Measurements from ENCODE around the gene F2R.
A peak's percentile ranks its signal among the peaks of the same experiment; 100 is the strongest.
"Not testable (repeated sequence)": the region's sequence is repeated elsewhere in the genome, so short reads cannot be mapped to it uniquely, and the experiment has no call there.

Gene F2R

DNA sequence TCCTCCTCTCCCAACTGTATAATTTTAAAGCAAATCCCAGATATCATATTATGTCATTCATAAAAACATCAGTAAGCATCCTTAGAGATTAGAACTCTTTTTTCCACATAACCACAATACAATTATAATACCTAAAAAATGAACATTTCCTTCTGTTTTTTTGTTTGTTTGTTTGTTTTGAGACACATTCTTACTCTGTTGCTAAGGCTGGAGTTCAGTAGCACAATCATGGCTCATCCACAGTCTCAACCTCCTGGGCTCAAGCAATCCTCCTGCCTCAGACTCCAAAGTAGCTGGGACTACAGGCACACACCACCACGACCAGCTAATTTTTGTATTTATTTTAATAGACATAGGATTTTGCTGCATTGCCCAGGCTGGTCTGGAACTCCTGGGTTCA is 8.0 kb downstream of the F2R start:
- Mint-ChIP-seq H3K4me3 (no peak overlapping the region), H3K9me3 (peaks cover 4% of the 10 kb centered on the region), H3K36me3 (no peaks in the 10 kb centered on the region), H3K27ac (no peak overlapping the region), H3K4me1 (peaks cover 7% of the 10 kb centered on the region), H3K27me3 (peaks cover 12% of the 10 kb centered on the region)
- no peak for ATAC-seq

DNA sequence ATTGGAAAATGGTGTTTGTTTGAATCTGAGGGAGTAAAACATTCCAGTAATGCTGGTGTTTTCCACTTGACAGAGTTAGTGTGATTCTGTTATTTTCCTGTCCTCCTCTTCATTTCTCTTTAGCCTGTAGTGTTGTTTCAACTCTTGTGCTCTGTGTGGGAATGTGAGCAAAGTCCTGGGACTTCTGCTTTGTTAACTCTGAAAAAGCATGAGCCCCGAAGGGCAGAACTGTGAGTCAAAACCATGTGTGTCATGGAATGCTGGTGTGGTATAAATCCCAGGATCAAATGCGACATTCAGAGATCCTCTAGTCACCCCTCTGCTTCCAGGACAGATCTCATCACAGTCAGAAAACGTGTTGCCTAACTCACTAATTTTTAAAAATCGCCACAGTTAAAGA is 8.9 kb downstream of the F2R start:
- Mint-ChIP-seq H3K9me3 (peaks cover 13% of the 10 kb centered on the region), H3K27me3 (peaks cover 9% of the 10 kb centered on the region), H3K4me3 (no peak overlapping the region), H3K36me3 (no peaks in the 10 kb centered on the region), H3K4me1 (peaks cover 7% of the 10 kb centered on the region), H3K27ac (no peak overlapping the region)
- no peak for ATAC-seq

DNA sequence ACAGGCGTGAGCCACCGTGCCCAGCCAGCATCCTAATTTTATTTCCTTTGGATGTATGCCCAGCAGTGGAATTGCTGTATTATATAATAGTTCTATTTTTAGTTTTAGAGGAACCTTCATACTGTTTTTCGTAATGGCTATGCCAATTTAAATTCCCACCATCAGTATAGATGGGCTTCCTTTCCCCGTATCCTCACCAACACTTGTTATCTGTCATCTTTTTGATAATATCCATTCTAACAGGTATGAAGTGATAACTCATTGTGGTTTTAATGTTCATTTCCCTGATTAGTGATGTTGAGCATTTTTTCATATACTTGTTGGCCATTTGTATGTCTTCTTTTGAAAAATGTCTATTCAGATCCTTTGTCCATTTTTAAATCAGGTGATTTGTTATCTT is 13.0 kb downstream of the F2R start:
- H3K9me3 Mint-ChIP-seq = peaks cover 21% of the 10 kb centered on the region
- ATAC-seq = no peak
- H3K4me3 Mint-ChIP-seq = no peak overlapping the region
- H3K27me3 Mint-ChIP-seq = peaks cover 15% of the 10 kb centered on the region
- no peaks in the 10 kb centered on the region for H3K36me3 Mint-ChIP-seq
- peaks cover 12% of the 10 kb centered on the region for H3K4me1 Mint-ChIP-seq
- H3K27ac Mint-ChIP-seq = no peak overlapping the region

DNA sequence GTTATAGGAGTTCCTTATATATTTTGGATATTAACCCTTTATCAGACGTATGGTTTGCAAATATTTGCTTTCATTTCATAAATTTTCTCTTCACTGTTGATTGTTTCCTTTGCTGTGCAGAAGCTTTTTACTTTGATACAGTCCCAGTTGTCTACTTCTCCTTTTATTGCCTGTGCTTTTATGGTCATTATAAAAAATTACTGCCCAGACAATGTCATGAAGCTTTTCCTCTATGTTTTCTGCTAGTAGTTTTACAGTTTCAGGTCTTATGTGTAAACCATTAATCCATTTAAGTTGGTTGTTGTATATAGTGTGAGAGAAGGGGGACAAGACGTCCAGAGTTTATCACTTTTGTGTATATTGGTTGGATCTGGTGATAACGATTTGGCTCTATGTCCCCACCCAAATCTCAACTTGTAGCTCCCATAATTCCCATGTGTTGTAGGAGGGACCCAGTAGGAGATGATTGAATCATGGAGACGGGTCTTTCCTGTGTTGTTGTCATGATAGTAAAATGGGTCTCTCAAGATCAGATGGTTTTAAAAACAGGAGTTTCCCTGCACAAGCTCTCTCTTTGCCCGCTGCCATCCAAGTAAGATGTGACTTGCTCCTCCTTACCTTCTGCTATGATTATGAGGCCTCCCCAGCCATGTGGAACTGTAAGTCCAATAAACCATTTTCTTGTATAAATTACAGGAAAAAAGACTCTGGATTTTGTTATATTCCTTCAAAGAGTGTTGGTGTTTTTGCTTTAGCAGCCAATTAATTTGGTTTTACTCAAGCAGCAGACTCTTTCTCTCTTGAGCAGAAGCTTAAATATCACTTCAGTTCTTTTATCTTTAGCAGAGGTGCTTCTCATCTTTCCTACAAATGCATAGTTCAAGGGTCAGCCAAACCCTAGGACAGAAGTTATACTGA is 13.7 kb downstream of the F2R start:
- H3K27me3 Mint-ChIP-seq = peaks cover 13% of the 10 kb centered on the region
- peaks cover 21% of the 10 kb centered on the region for H3K9me3 Mint-ChIP-seq
- ATAC-seq = no peak
- no peak overlapping the region for H3K27ac Mint-ChIP-seq
- H3K4me1 Mint-ChIP-seq = peaks cover 12% of the 10 kb centered on the region
- H3K4me3 Mint-ChIP-seq = no peak overlapping the region
- H3K36me3 Mint-ChIP-seq = no peaks in the 10 kb centered on the region

DNA sequence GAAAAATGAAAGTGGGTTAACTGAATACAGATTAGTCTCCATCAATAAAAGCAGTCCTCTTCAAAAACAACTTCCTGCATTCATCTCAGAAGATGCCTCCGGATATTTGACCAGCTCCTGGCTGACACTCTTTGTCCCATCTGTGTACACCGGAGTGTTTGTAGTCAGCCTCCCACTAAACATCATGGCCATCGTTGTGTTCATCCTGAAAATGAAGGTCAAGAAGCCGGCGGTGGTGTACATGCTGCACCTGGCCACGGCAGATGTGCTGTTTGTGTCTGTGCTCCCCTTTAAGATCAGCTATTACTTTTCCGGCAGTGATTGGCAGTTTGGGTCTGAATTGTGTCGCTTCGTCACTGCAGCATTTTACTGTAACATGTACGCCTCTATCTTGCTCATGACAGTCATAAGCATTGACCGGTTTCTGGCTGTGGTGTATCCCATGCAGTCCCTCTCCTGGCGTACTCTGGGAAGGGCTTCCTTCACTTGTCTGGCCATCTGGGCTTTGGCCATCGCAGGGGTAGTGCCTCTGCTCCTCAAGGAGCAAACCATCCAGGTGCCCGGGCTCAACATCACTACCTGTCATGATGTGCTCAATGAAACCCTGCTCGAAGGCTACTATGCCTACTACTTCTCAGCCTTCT is 16.6 kb downstream of the F2R start:
- no peaks in the 10 kb centered on the region for H3K36me3 Mint-ChIP-seq
- H3K9me3 Mint-ChIP-seq = peaks cover 21% of the 10 kb centered on the region
- H3K27me3 Mint-ChIP-seq = peaks cover 13% of the 10 kb centered on the region
- no peak for ATAC-seq
- H3K4me1 Mint-ChIP-seq = peaks cover 12% of the 10 kb centered on the region
- peak overlapping the region; percentile 60 for H3K4me3 Mint-ChIP-seq
- peak overlapping the region; percentile 3 for H3K27ac Mint-ChIP-seq

DNA sequence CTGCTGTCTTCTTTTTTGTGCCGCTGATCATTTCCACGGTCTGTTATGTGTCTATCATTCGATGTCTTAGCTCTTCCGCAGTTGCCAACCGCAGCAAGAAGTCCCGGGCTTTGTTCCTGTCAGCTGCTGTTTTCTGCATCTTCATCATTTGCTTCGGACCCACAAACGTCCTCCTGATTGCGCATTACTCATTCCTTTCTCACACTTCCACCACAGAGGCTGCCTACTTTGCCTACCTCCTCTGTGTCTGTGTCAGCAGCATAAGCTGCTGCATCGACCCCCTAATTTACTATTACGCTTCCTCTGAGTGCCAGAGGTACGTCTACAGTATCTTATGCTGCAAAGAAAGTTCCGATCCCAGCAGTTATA is 17.1 kb downstream of the F2R start:
- H3K9me3 Mint-ChIP-seq = peaks cover 21% of the 10 kb centered on the region
- peaks cover 12% of the 10 kb centered on the region for H3K4me1 Mint-ChIP-seq
- peak overlapping the region; percentile 3 for H3K27ac Mint-ChIP-seq
- peak; percentile 80 for ATAC-seq
- H3K36me3 Mint-ChIP-seq = no peaks in the 10 kb centered on the region
- peak overlapping the region; percentile 60 for H3K4me3 Mint-ChIP-seq
- H3K27me3 Mint-ChIP-seq = peaks cover 13% of the 10 kb centered on the region

DNA sequence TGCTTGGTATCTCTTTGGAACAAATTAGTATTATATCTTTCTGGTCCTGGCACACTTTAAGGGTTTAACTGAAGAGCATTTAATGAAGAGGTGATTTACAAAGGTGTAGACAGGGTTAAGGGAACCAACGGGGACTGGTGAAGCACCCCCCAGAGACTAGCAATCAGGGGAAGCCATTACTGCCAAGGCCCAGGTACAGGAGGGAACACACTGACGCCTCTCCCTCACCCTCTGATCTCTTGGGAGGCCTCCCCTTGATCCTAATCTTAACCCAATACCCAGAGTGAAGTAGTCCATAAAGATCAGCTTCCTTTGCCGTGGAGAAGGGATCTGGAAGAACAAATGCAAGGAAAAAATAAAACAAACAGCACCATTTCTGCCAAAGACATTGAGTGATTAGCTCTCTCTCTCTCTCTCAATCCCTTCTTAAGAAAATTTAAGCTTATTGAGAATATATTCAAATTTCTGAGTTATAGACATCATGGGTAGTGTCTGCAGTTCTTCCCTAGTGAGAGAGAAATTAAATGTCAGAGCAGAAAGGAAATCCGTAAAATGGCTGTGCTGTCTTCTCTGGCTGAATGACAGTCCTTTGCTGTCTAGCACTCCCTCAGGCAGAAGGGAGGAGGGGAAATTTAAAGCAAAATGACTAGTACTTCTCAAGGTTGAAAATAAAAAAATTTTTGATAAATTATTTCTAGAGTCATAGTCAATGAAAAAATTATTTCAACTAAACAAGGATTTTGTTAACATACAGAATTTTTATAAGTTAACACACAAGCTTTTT is 20.0 kb downstream of the F2R start:
- H3K36me3 Mint-ChIP-seq = no peaks in the 10 kb centered on the region
- peaks cover 23% of the 10 kb centered on the region for H3K4me1 Mint-ChIP-seq
- ATAC-seq = no peak
- H3K27ac Mint-ChIP-seq = no peak overlapping the region
- no peak overlapping the region for H3K4me3 Mint-ChIP-seq
- no peaks in the 10 kb centered on the region for H3K9me3 Mint-ChIP-seq
- peaks cover 13% of the 10 kb centered on the region for H3K27me3 Mint-ChIP-seq

DNA sequence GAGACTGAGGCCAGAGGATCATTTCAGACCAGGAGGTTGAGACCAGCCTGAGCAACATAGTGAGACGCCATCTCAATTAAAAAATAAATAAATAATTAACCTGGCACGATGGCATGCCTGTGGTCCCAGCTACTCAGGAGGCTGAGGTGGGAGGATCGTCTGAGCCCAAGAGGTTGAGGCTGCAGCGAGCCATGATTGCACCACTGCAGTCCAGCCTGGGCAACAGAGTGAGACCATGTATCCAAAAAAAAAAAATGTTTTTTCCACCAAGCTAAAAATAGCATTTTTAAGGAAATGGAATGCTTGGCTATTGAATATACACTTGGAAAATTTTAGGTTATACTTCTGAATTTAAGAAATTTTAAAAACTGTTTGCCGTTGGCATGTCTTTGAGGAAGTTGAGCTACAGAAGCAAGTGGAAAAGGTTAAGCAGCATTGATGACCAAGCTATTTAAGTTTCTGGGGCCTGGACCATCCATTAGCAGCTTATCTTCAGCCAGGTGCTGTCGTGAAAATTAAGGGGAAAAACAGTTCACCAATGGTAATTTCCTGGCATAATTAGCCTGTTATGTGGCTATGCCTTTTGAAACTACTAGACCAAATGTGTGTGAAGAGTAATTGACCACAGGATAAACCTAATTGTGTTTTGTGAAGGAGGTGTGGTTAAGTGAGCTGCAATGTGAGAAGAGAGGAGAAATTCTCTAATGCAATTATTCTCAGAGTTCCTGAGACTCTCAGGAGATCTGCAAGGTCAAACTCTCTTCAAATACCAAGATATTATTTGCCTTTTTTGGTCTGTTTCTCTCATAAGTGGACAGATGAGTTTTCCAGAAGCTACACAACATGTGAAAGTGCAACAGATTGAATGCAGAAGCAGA is 21.0 kb downstream of the F2R start:
- Mint-ChIP-seq H3K4me3 (no peak overlapping the region), H3K27me3 (peaks cover 13% of the 10 kb centered on the region), H3K36me3 (no peaks in the 10 kb centered on the region), H3K9me3 (no peaks in the 10 kb centered on the region), H3K27ac (no peak overlapping the region), H3K4me1 (peaks cover 23% of the 10 kb centered on the region)
- peak; percentile 14 for ATAC-seq

DNA sequence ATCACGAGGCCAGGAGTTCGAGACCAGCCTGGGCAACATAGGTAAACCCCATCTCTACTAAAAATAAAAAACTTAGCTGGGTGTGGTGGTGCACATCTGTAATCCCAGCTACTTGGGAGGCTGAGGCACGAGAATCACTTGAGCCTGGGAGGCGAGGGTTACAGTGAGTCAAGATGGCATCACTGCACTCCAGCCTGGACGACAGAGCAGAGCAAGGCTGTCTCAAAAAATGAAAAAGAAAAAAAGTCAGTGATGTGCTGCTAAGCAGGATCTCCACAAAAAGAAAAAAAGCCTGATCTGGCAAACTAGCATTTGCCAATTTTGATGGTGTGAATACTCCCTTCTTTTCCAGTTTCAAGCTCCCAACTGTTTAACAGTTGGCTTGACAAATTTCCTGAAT is 21.9 kb downstream of the F2R start:
- no peak overlapping the region for H3K4me3 Mint-ChIP-seq
- H3K27me3 Mint-ChIP-seq = peaks cover 5% of the 10 kb centered on the region
- ATAC-seq = no peak
- H3K27ac Mint-ChIP-seq = no peak overlapping the region
- no peaks in the 10 kb centered on the region for H3K36me3 Mint-ChIP-seq
- peaks cover 16% of the 10 kb centered on the region for H3K4me1 Mint-ChIP-seq
- no peaks in the 10 kb centered on the region for H3K9me3 Mint-ChIP-seq

DNA sequence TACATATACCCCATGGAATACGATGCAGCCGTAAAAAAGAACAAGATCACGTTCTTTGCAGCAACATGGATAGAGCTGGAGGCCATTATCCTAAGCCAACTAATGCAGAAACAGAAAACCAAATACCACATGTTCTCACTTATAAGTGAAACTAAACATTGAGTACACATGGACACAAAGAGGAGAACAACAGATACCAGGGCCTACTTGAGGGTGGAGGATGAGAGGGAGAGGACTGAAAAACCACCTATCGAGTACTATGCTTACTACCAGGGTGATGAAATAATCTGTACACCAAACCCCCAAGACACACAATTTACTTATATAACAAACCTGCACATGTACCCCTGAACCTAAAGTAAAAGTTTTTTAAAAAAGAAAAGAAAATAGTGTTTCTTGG is 25.6 kb downstream of the F2R start:
- H3K9me3 Mint-ChIP-seq, H3K27ac Mint-ChIP-seq, H3K4me3 Mint-ChIP-seq, H3K36me3 Mint-ChIP-seq, H3K27me3 Mint-ChIP-seq, ATAC-seq: not testable (repeated sequence)
- H3K4me1 Mint-ChIP-seq = peaks cover 11% of the 10 kb centered on the region

DNA sequence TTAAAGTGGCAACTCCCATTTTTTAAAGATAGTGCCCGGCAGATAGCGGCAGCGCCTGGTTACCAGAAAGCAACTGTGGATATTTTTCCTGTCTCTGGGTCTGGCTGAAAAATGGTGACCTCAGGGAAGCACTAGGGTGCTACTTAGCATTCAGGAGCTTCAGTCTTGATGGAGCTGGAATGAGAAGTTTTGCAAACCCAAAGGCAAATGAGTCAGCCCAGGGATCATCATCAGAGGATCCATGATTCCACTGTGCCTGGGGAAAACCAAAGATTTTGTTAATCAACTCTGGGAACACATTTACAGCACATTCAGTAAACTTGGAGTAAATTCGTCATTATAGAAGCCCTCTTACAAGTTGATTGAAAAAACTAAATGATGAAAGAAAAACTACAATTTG is 26.7 kb downstream of the F2R start:
- Mint-ChIP-seq H3K27me3 (peaks cover under 1% of the 10 kb centered on the region), H3K36me3 (no peaks in the 10 kb centered on the region), H3K4me3 (no peak overlapping the region), H3K4me1 (peaks cover 11% of the 10 kb centered on the region), H3K27ac (no peak overlapping the region), H3K9me3 (no peaks in the 10 kb centered on the region)
- ATAC-seq = no peak

DNA sequence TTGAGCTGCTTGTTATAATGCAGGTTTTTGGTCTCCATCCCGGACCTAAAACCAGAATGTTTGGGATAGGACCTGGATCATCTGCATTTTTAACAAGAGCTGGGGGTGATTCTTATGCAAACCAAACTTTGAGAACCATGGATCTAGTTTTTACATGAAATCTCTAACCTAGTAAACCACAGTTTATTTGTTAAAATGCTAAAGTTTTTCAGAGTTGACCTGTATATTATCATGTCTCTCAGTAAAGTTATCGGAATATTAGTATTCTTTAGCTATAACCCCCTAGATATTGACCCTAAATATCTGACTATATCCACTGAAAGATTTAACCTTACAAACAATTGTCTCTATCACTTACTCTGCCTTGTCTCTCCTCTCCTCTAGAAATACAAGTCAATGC is 28.7 kb downstream of the F2R start:
- no peak overlapping the region for H3K27ac Mint-ChIP-seq
- no peak for ATAC-seq

DNA sequence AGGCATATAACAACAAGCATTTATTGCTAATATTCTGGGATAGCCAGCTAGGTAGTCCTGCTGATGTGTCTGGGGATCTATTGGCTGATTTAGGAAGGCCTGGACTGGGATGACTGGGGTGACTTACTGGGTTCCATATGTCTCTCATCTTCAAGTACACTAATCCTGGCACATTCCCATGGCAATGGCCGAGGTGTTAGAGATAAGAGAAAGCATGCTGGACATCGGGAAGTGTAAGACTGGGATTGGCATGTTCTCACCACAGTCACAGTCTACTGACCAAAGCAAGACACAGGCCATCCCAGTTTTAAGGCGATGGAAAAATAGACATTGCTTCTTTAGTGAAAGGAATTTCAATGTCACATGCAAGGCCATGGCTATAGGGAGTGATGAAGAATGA is 29.7 kb downstream of the F2R start:
- Mint-ChIP-seq H3K27ac (no peak overlapping the region), H3K4me3 (no peak overlapping the region), H3K27me3 (peaks cover 23% of the 10 kb centered on the region), H3K4me1 (no peaks in the 10 kb centered on the region), H3K36me3 (no peaks in the 10 kb centered on the region), H3K9me3 (no peaks in the 10 kb centered on the region)
- ATAC-seq = no peak

More for the DNA sequence above, 28.7 kb downstream of the F2R start:
- Mint-ChIP-seq H3K27me3 (peaks cover 12% of the 10 kb centered on the region), H3K4me1 (no peaks in the 10 kb centered on the region), H3K9me3 (no peaks in the 10 kb centered on the region), H3K36me3 (no peaks in the 10 kb centered on the region), H3K4me3 (no peak overlapping the region)

DNA sequence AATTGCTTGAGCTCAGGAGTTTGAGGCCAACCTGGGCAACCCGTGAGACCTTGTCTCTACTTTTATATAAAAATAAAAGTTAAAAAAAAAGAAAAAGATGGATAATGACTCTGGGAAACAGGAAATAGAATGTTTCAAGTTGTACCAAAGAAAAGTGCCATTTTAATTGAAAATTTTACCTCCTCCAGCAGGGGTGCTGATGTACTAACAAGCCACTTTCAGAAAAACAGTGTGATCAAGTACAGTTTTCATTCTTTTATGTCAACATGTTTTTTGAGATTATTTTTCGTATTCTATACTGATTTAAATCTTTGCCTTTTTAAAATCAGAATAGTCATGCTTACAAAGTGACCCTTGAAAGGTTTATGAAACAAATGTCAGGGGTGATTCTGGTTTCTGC is 30.8 kb downstream of the F2R start:
- Mint-ChIP-seq H3K36me3 (no peaks in the 10 kb centered on the region), H3K4me3 (no peak overlapping the region), H3K27ac (no peak overlapping the region), H3K4me1 (no peaks in the 10 kb centered on the region), H3K27me3 (peaks cover 26% of the 10 kb centered on the region), H3K9me3 (no peaks in the 10 kb centered on the region)
- no peak for ATAC-seq

DNA sequence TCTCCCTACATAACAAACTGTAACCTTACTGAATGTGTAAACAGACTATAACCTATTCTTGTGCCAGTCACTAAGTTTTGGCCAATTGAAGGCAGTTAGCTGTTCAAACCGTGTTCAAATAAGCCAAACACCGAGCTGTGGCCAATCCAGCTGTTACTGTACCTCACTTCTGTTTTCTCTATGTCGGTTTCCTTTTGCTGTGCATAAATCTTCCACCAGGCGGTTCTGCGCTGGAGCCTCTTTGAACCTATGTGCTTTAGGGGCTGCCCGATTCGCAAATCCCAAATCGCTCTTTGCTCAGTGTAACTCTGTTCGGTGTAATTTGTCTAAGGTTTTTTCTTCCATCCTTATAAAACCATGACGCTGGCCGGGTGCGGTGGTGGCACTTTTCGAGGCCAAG is 31.8 kb downstream of the F2R start:
- Mint-ChIP-seq H3K36me3 (no peaks in the 10 kb centered on the region), H3K4me1 (no peaks in the 10 kb centered on the region), H3K27me3 (peaks cover 26% of the 10 kb centered on the region), H3K9me3 (no peaks in the 10 kb centered on the region), H3K4me3 (no peak overlapping the region), H3K27ac (no peak overlapping the region)
- ATAC-seq = no peak

All from stimulated activated memory B cell treated with anti-CD40 and anti-IgM and Interleukin-4, amounts not matched to agents 10 μg/mL and 1 μg/mL and 100 μg/mL, for 72 hours (primary cell).